Measurements from ENCODE around the gene SETD1B. TPM values are rescaled to one million over a fixed set of nuclear protein-coding genes. Genes with fewer than 3 reads are reported as not detected.

Gene SETD1B
- total and polyA plus RNA-seq, 2 of the 4 experiments (the other 2 are of a cell fraction) = 0.90 to 5.1 TPM

GRCh38 chr12:121795034-121795968, 8.5 kb upstream of the SETD1B start (continued):
- TF ChIP-seq CHD1 (IDR thresholded peaks at IDR 0.05; ENCODE audit: low read depth, low read length) = no peak
- peak; percentile 60; the same call in 1 of the 2 replicates for TF ChIP-seq MAZ (IDR thresholded peaks at IDR 0.05; ENCODE audit: borderline replicate concordance, low read depth, low read length)
- TF ChIP-seq MXI1 (IDR thresholded peaks at IDR 0.05; ENCODE audit: borderline replicate concordance, low read depth, low read length) = no peak

Measured in IMR-90 (cell line).